Epithelial cell of esophagus (primary cell): Measurements from ENCODE around the gene ZNF839.

ENCODE experiments used
- DNase-seq: peaks from one replicate; pipeline ENCODE4 v3.0.0; 2010; ENCODE audit warnings: low read depth
- H3K4me3 ChIP-seq: 2 replicates; pipeline ENCODE4 v1.5.1; 2011; ENCODE audit warnings: mild to moderate bottlenecking, low read length, control low read depth
- TF ChIP-seq, protein P1 (sequence below): IDR thresholded peaks from 2 replicates; pipeline ENCODE4 v1.5.1; 2011; ENCODE audit warnings: low read depth, mild to moderate bottlenecking, low read length, control low read depth, inconsistent platforms; ENCODE audit not compliant: insufficient read depth; ENCODE audit errors: missing control alignments

Gene ZNF839

GRCh38 chr14:102378830-102379229 is 59.3 kb downstream of the ZNF839 start:
- TF ChIP-seq, protein P1, sequence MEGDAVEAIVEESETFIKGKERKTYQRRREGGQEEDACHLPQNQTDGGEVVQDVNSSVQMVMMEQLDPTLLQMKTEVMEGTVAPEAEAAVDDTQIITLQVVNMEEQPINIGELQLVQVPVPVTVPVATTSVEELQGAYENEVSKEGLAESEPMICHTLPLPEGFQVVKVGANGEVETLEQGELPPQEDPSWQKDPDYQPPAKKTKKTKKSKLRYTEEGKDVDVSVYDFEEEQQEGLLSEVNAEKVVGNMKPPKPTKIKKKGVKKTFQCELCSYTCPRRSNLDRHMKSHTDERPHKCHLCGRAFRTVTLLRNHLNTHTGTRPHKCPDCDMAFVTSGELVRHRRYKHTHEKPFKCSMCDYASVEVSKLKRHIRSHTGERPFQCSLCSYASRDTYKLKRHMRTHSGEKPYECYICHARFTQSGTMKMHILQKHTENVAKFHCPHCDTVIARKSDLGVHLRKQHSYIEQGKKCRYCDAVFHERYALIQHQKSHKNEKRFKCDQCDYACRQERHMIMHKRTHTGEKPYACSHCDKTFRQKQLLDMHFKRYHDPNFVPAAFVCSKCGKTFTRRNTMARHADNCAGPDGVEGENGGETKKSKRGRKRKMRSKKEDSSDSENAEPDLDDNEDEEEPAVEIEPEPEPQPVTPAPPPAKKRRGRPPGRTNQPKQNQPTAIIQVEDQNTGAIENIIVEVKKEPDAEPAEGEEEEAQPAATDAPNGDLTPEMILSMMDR: no peak
- H3K4me3 ChIP-seq: no peak overlapping the region
- DNase-seq: no peak

DNA sequence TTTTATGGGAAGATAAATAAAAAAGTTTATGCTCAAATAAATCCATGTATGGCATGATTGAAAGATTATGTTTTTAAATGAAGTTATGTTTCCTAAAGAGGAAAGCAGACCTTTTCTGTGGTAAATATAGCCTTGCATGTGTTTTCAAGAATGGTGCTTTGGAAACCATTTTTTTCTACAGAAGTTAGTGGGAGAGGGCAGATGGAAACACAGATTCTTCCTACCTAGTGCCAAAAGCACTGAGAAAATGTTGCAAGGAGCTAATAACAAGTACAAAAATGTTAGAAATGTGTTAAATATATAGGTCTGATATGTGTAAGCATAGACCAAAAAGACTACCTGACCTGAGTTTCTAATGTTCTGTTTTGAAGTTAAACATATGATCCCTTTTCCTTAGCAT is 67.5 kb downstream of the ZNF839 start:
- no peak for DNase-seq
- H3K4me3 ChIP-seq: no peak overlapping the region
- TF ChIP-seq, protein P1: no peak

DNA sequence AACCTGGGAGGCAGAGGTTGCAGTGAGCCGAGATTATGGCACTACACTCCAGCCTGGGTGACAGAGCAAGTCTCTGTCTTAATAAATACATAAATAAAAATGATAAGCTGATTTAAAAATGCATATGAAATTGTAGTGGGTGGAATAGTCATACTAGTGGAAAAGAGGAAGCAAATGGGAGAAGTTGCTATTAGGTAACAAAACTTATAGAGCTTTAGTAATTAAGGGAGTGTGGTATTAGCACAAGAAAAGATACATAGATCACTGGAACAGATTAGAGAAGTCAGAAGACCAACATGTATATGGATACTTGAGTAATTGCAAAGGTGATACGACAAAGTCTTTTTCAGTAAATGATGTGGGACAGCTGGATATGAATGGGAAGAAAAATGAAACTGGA is 69.7 kb downstream of the ZNF839 start:
- TF ChIP-seq, protein P1: no peak
- no peak overlapping the region for H3K4me3 ChIP-seq
- no peak for DNase-seq

DNA sequence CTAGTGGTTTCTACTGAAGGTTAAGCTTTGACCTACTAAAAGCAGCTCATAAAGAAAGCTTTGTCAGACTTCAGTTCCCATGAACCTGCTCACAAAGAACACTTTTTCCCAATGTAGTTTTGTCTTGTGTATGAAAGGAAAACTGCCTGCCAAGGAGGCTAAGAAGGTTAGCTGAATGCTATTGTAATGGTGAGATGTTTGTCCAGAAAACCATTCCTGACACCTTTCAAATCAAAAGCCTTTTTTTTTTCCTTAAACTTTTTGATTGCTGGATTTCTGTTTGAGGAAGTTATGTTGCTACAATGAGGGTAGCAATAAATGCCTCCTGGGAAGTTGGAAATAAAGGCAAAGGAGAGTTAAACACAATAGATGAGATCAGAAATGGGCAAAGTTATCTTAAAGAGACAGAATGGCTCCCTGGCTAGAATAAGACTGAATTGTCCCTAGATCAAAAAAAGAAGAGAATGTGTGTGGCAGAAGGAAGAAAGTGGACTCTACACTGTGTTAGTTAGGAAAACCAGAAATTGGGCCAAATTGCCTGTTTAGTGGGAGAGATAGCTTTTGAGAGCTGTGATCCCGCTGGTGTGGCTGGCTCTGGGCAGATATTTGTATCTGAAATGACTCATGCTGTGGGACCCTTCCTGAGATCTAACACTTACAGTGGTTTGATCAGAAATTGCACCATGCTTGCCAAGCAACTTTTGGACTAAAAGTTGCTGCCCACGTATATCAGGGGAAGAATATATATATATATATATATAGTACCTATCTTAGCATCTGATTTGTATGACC is 70.7 kb downstream of the ZNF839 start:
- TF ChIP-seq, protein P1: no peak
- no peak for DNase-seq

More for the DNA sequence above, 70.7 kb downstream of the ZNF839 start:
- H3K4me3 ChIP-seq: no peak overlapping the region
